H9 (cell line): ENCODE results near the gene SAC3D1. TPM values are rescaled to one million over a fixed set of nuclear protein-coding genes. Genes with fewer than 3 reads are reported as not detected.
A peak's percentile ranks its signal among the peaks of the same experiment; 100 is the strongest.

Experiments used
- DNase-seq: peaks from one replicate; pipeline ENCODE4 v3.0.0-alpha.2; 2017
- H2AFZ ChIP-seq: one replicate; pipeline ENCODE4 v1.6.1; 2013; ENCODE audit warnings: mild to moderate bottlenecking, low read length, control low read depth, moderate library complexity
- H2AK5ac ChIP-seq: 2 replicates; pipeline ENCODE4 v1.6.1; 2013; ENCODE audit warnings: low read length, control low read depth, mixed read lengths; ENCODE audit not compliant: insufficient read length
- H2BK120ac ChIP-seq: one replicate; pipeline ENCODE4 v1.6.1; 2013; ENCODE audit warnings: low read depth, mild to moderate bottlenecking, low read length, control low read depth, inconsistent platforms; ENCODE audit not compliant: poor library complexity, severe bottlenecking
- H2BK12ac ChIP-seq: 2 replicates; pipeline ENCODE4 v1.6.1; 2013; ENCODE audit warnings: low read length, control low read depth, mixed read lengths, low read depth; ENCODE audit not compliant: insufficient read length
- H2BK15ac ChIP-seq: 2 replicates; pipeline ENCODE4 v1.6.1; 2013; ENCODE audit warnings: low read depth, low read length, control low read depth
- H2BK20ac ChIP-seq: one replicate; pipeline ENCODE4 v1.6.1; 2013; ENCODE audit warnings: low read depth, mild to moderate bottlenecking, low read length, control low read depth, inconsistent platforms; ENCODE audit not compliant: poor library complexity, severe bottlenecking
- H2BK5ac ChIP-seq: 2 replicates; pipeline ENCODE4 v1.6.1; 2013; ENCODE audit warnings: low read length, control low read depth, mixed read lengths; ENCODE audit not compliant: insufficient read length
- H3K14ac ChIP-seq: 2 replicates; pipeline ENCODE4 v1.6.1; 2013; ENCODE audit warnings: low read length, control low read depth; ENCODE audit not compliant: insufficient read depth
- H3K18ac ChIP-seq: 2 replicates; pipeline ENCODE4 v1.6.1; 2013; ENCODE audit warnings: low read depth, mild to moderate bottlenecking, mixed read lengths, low read length, control low read depth; ENCODE audit not compliant: insufficient read length
- H3K23ac ChIP-seq: 2 replicates; pipeline ENCODE4 v1.6.1; 2013; ENCODE audit warnings: low read length, control low read depth, mixed read lengths, low read depth; ENCODE audit not compliant: insufficient read length
- H3K23me2 ChIP-seq: 2 replicates; pipeline ENCODE4 v1.6.1; 2013; ENCODE audit warnings: low read depth, mild to moderate bottlenecking, mixed read lengths, low read length, control low read depth; ENCODE audit not compliant: insufficient read length, poor library complexity, severe bottlenecking
- H3K27ac ChIP-seq: 2 replicates; pipeline ENCODE4 v1.5.1; 2013; ENCODE audit warnings: low read length, control low read depth, mixed read lengths, low read depth; ENCODE audit not compliant: insufficient read length
- H3K27me3 ChIP-seq: 2 replicates; pipeline ENCODE4 v1.6.1; 2013; ENCODE audit warnings: low read length, control low read depth, inconsistent platforms; ENCODE audit not compliant: insufficient read depth
- H3K4ac ChIP-seq: 2 replicates; pipeline ENCODE4 v1.6.1; 2013; ENCODE audit warnings: low read depth, mild to moderate bottlenecking, control low read depth, inconsistent platforms, low read length, moderate library complexity
- H3K4me1 ChIP-seq: 2 replicates; pipeline ENCODE4 v1.6.1; 2013; ENCODE audit warnings: low read length, control low read depth, inconsistent platforms; ENCODE audit not compliant: insufficient read depth
- H3K4me2 ChIP-seq: 2 replicates; pipeline ENCODE4 v1.6.1; 2013; ENCODE audit warnings: low read length, control low read depth, mixed read lengths; ENCODE audit not compliant: insufficient read length, insufficient read depth
- H3K56ac ChIP-seq: 2 replicates; pipeline ENCODE4 v1.6.1; 2013; ENCODE audit warnings: low read depth, mild to moderate bottlenecking, mixed read lengths, low read length, control low read depth; ENCODE audit not compliant: insufficient read length
- H3K79me1 ChIP-seq: 2 replicates; pipeline ENCODE4 v1.6.1; 2013; ENCODE audit warnings: low read depth, mild to moderate bottlenecking, moderate library complexity, low read length, control low read depth, inconsistent platforms; ENCODE audit not compliant: insufficient read depth, poor library complexity, severe bottlenecking
- H3K79me2 ChIP-seq: 2 replicates; pipeline ENCODE4 v1.6.1; 2013; ENCODE audit warnings: low read length, control low read depth, inconsistent platforms; ENCODE audit not compliant: insufficient read depth
- H3K9ac ChIP-seq: 2 replicates; pipeline ENCODE4 v1.6.1; 2013; ENCODE audit warnings: low read length, control low read depth, mixed read lengths; ENCODE audit not compliant: insufficient read length; ENCODE audit errors: extremely low read depth
- H3K9me3 ChIP-seq: one replicate; pipeline ENCODE4 v1.6.1; 2013; ENCODE audit warnings: low read depth, low read length, inconsistent platforms; ENCODE audit not compliant: control insufficient read depth
- H3T11ph ChIP-seq: one replicate; pipeline ENCODE4 v1.6.1; 2013; ENCODE audit warnings: mild to moderate bottlenecking, low read length, control low read depth, inconsistent platforms
- H4K20me1 ChIP-seq: one replicate; pipeline ENCODE4 v1.6.1; 2013; ENCODE audit not compliant: control insufficient read depth, insufficient read length, insufficient read depth
- H4K5ac ChIP-seq: 2 replicates; pipeline ENCODE4 v1.6.1; 2013; ENCODE audit warnings: low read depth, mild to moderate bottlenecking, mixed read lengths, low read length, control low read depth; ENCODE audit not compliant: insufficient read length
- H4K8ac ChIP-seq: replicated peaks from 2 replicates; pipeline ENCODE4 v1.6.1; 2013; ENCODE audit warnings: low read length, control low read depth, mixed read lengths, low read depth; ENCODE audit not compliant: insufficient read length
- H4K91ac ChIP-seq: 2 replicates; pipeline ENCODE4 v1.6.1; 2013; ENCODE audit warnings: low read depth, mild to moderate bottlenecking, moderate library complexity, mixed read lengths, low read length, control low read depth; ENCODE audit not compliant: insufficient read length
- H3K27ac Mint-ChIP-seq, 3 experiments: 2 replicates in 2 of 3; 3 replicates in 1 of 3; pipeline ENCODE4 v1.8.0; 2020 to 2021; ENCODE audit warnings: mixed read lengths in 3 of 3, mild to moderate bottlenecking in 1 of 3, moderate library complexity in 1 of 3
- H3K27me3 Mint-ChIP-seq: 2 replicates; pipeline ENCODE4 v1.8.0; 2021; ENCODE audit warnings: low read depth, mild to moderate bottlenecking, moderate library complexity, mixed read lengths
- H3K36me3 Mint-ChIP-seq, 3 experiments: 2 replicates in 2 of 3; 3 replicates in 1 of 3; pipeline ENCODE4 v1.8.0; 2020 to 2021; ENCODE audit warnings: low read depth in 3 of 3, mixed read lengths in 3 of 3; ENCODE audit not compliant: insufficient read depth in 1 of 3
- H3K4me1 Mint-ChIP-seq, 2 experiments: 2 replicates each; pipeline ENCODE4 v1.8.0; 2020; ENCODE audit warnings: mixed read lengths in 2 of 2
- H3K4me3 Mint-ChIP-seq, 2 experiments: 2 replicates in 1 of 2; 3 replicates in 1 of 2; pipeline ENCODE4 v1.8.0; 2020 to 2021; ENCODE audit warnings: mild to moderate bottlenecking in 2 of 2, mixed read lengths in 2 of 2, moderate library complexity in 1 of 2
- H3K9me3 Mint-ChIP-seq, 2 experiments: 2 replicates in 1 of 2; 3 replicates in 1 of 2; pipeline ENCODE4 v1.8.0; 2020; ENCODE audit warnings: mild to moderate bottlenecking in 2 of 2, mixed read lengths in 2 of 2, moderate library complexity in 1 of 2
- WGBS: extraction: QIAGEN DNeasy Blood & Tissue Kit; methylation state at CpG from one replicate; pipeline ENCODE4 v1.1.7; 2013; ENCODE audit warnings: missing lambda C conversion rate, low lambda C conversion rate, mixed read lengths; ENCODE audit not compliant: insufficient read length; ENCODE audit errors: extremely low coverage; 5-methylcytosine and 5-hydroxymethylcytosine counted together
- total RNA-seq: library from RNA; stranded (reverse); gene quantifications from 2 replicates; pipeline ENCODE4 v1.2.1, GENCODE V29; 2021
- TF ChIP-seq, protein P1 (sequence below): fragments of 200-600 bp; sonication (generic); conservative IDR thresholded peaks from 3 replicates; pipeline ENCODE4 v1.8.0; 2021; ENCODE audit warnings: antibody characterized with exemption, mild to moderate bottlenecking

Gene SAC3D1
- total RNA-seq, 1 experiment from 2014 or later, result 20.7 TPM

DNA sequence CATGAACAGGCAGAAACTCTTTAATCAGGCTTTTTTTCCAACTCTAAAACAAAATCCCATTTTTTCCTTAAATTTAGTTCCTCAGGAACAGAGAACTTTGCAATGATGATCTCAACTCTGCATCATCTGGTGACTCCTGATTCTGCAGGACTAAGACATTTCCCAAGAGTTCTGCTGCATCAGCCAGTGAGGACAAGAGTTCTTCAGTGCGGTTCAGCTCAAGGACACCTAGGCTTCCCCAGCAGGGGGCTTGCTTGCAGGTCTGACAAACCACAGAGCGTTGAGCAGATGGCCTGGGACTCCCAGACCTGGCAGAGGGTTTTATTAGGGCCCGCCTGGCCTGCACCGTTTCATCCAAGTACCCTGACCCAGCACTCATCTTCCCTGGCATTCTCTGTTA lies 36.4 kb downstream of the SAC3D1 start:
- peak overlapping the region in 1 of 2 experiments; percentile 46; a peak in 1 of 5 replicates for H3K4me3 Mint-ChIP-seq
- no peak for DNase-seq
- Histone ChIP-seq H2AK5ac (no peak overlapping the region), H4K91ac (no peak overlapping the region), H2BK12ac (no peak overlapping the region), H2BK5ac (no peak overlapping the region), H3K9me3 (no peaks in the 10 kb centered on the region), H3K79me1 (peaks cover 13% of the 10 kb centered on the region), H3K4ac (no peak overlapping the region), H4K20me1 (no peaks in the 10 kb centered on the region), H3K27me3 (no peaks in the 10 kb centered on the region), H4K5ac (no peak overlapping the region), H3K9ac (no peak overlapping the region), H3T11ph (no peak overlapping the region), H2BK20ac (no peak overlapping the region), H3K4me2 (no peak overlapping the region), H3K18ac (no peak overlapping the region), H2AFZ (no peak overlapping the region), H3K14ac (no peak overlapping the region), H3K23me2 (no peaks in the 10 kb centered on the region), H3K79me2 (no peaks in the 10 kb centered on the region), H3K27ac (no peak overlapping the region), H3K23ac (no peak overlapping the region), H2BK15ac (no peak overlapping the region), H2BK120ac (no peak overlapping the region), H3K4me1 (no peaks in the 10 kb centered on the region), H3K56ac (no peak overlapping the region), H4K8ac (no peak overlapping the region)
- peaks cover 42 to 67% (median 65%) of the 10 kb centered on the region in 3 experiments for H3K36me3 Mint-ChIP-seq
- H3K27ac Mint-ChIP-seq, result no peak overlapping the region
- no CpG with 5 or more reads among the region's 4 CpGs for WGBS
- TF ChIP-seq, protein P1, sequence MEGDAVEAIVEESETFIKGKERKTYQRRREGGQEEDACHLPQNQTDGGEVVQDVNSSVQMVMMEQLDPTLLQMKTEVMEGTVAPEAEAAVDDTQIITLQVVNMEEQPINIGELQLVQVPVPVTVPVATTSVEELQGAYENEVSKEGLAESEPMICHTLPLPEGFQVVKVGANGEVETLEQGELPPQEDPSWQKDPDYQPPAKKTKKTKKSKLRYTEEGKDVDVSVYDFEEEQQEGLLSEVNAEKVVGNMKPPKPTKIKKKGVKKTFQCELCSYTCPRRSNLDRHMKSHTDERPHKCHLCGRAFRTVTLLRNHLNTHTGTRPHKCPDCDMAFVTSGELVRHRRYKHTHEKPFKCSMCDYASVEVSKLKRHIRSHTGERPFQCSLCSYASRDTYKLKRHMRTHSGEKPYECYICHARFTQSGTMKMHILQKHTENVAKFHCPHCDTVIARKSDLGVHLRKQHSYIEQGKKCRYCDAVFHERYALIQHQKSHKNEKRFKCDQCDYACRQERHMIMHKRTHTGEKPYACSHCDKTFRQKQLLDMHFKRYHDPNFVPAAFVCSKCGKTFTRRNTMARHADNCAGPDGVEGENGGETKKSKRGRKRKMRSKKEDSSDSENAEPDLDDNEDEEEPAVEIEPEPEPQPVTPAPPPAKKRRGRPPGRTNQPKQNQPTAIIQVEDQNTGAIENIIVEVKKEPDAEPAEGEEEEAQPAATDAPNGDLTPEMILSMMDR, result no peak
- no peaks in the 10 kb centered on the region for H3K9me3 Mint-ChIP-seq
- H3K4me1 Mint-ChIP-seq, result peaks cover 8 to 10% of the 10 kb centered on the region in 2 experiments
- H3K27me3 Mint-ChIP-seq, result no peaks in the 10 kb centered on the region
